ENCODE results near the gene DLG2.
"Not testable (repeated sequence)": the region's sequence is repeated elsewhere in the genome, so short reads cannot be mapped to it uniquely, and the experiment has no call there.

The DLG2 gene

GRCh38 chr11:83635166-83635565 lies 1992.0 kb downstream of the DLG2 start:
- DNase-seq: no peak

GRCh38 chr11:83630211-83630610 lies 1996.9 kb downstream of the DLG2 start:
- no peak for DNase-seq

- no peak for DNase-seq
These were observed 1997.4 kb downstream of the DLG2 start for GRCh38 chr11:83629775-83630174.

- DNase-seq: no peak
These were observed 1998.4 kb downstream of the DLG2 start for GRCh38 chr11:83628622-83629355.

GRCh38 chr11:83625336-83625735 lies 2001.8 kb downstream of the DLG2 start:
- DNase-seq: no peak

GRCh38 chr11:83617671-83618070 lies 2009.5 kb downstream of the DLG2 start:
- DNase-seq: no peak

- no peak for DNase-seq
These were observed 2013.4 kb downstream of the DLG2 start for GRCh38 chr11:83613767-83614121.

- DNase-seq: no peak
These were observed 2014.0 kb downstream of the DLG2 start for GRCh38 chr11:83612891-83613766.

GRCh38 chr11:83611600-83611999 lies 2015.5 kb downstream of the DLG2 start:
- no peak for DNase-seq

GRCh38 chr11:83611031-83611430 lies 2016.1 kb downstream of the DLG2 start:
- no peak for DNase-seq

GRCh38 chr11:83609191-83609590 lies 2018.0 kb downstream of the DLG2 start:
- no peak for DNase-seq

GRCh38 chr11:83608571-83608970 lies 2018.6 kb downstream of the DLG2 start:
- no peak for DNase-seq

- no peak for DNase-seq
These were observed 2025.1 kb downstream of the DLG2 start for GRCh38 chr11:83601914-83602527.

- DNase-seq: no peak
These were observed 2025.8 kb downstream of the DLG2 start for GRCh38 chr11:83601201-83601913.

GRCh38 chr11:83600661-83601060 lies 2026.5 kb downstream of the DLG2 start:
- no peak for DNase-seq

GRCh38 chr11:83599066-83599465 lies 2028.1 kb downstream of the DLG2 start:
- DNase-seq: no peak

GRCh38 chr11:83587797-83588196 lies 2039.3 kb downstream of the DLG2 start:
- not testable (repeated sequence) for DNase-seq

- DNase-seq: no peak
These were observed 2043.3 kb downstream of the DLG2 start for GRCh38 chr11:83583757-83584366.

GRCh38 chr11:83574519-83574918 lies 2052.6 kb downstream of the DLG2 start:
- no peak for DNase-seq

GRCh38 chr11:83572581-83573496 lies 2054.3 kb downstream of the DLG2 start:
- DNase-seq: no peak

- DNase-seq: no peak
These were observed 2055.8 kb downstream of the DLG2 start for GRCh38 chr11:83571302-83571701.

All from NK-92 treated with Interleukin-12 subunit alpha and Interleukin-12 subunit beta, amount 100 ng/mL, for 24 hours (cell line).